B cell (primary cell): ENCODE results near the gene FGF4. TPM values are rescaled to one million over a fixed set of nuclear protein-coding genes. Genes with fewer than 3 reads are reported as not detected.

Experiments used
- ATAC-seq: fragments of 200-7000 bp; cut with Tn5 transposase; one replicate; pipeline ENCODE4 v1.10.0; 2021; ENCODE audit warnings: low read depth, mild to moderate bottlenecking, moderate number of reproducible peaks, moderate library complexity
- CTCF ChIA-PET: fragments of 350-600 bp; sonication (Branson Sonifier 250); formaldehyde crosslinking; loops from one replicate; lab custom pipeline; 2021; ENCODE audit warnings: antibody characterized with exemption, inconsistent platforms; lab: Charles Lee
- POLR2A ChIA-PET: fragments of 350-600 bp; sonication (Branson Sonifier 250); formaldehyde crosslinking; loops from one replicate; lab custom pipeline; 2021; ENCODE audit warnings: antibody characterized with exemption; lab: Charles Lee
- DNase-seq: peaks from one replicate; pipeline ENCODE4 v3.0.0; 2013
- H2AFZ ChIP-seq: 2 replicates; pipeline ENCODE4 v1.6.1; 2012; ENCODE audit warnings: mild to moderate bottlenecking, low read depth, low read length; ENCODE audit not compliant: insufficient read depth, poor library complexity, severe bottlenecking
- H3K27ac ChIP-seq, 2 donors: 1 replicate in 1 of 2; 2 replicates in 1 of 2; pipeline ENCODE4 v1.5.1; 2012 to 2013; ENCODE audit warnings: low read length in 2 of 2, mild to moderate bottlenecking in 2 of 2, moderate library complexity in 1 of 2
- H3K27me3 ChIP-seq, 4 experiments: fragments of 200-600 bp in 1 of 4; sonication (generic) in 1 of 4; replicated peaks in 1 of 4; 1 replicate in 2 of 4; 2 replicates in 2 of 4; pipeline versions ENCODE4 v1.6.1 to v1.7.0; 2013 to 2016; ENCODE audit warnings: low read length in 3 of 4, mild to moderate bottlenecking in 2 of 4, mixed read lengths in 1 of 4, moderate library complexity in 1 of 4; ENCODE audit not compliant: insufficient read depth in 4 of 4, control insufficient read depth in 3 of 4; ENCODE audit errors: control extremely low read depth in 1 of 4
- H3K36me3 ChIP-seq, 2 experiments: replicated peaks in 1 of 2; 1 replicate in 1 of 2; 2 replicates in 1 of 2; pipeline versions ENCODE4 v1.6.1 to v1.7.1; 2013; ENCODE audit warnings: low read length in 1 of 2; ENCODE audit not compliant: insufficient read depth in 2 of 2, control insufficient read depth in 1 of 2; ENCODE audit errors: control extremely low read depth in 1 of 2, extremely low read depth in 1 of 2
- H3K4me1 ChIP-seq, 2 donors: fragments of 200-600 bp in 1 of 2; sonication (generic) in 1 of 2; 1 replicate in 1 of 2; 2 replicates in 1 of 2; pipeline versions ENCODE4 v1.5.1 to v1.6.1; 2013 to 2017; ENCODE audit warnings: low read length in 2 of 2; ENCODE audit not compliant: control insufficient read depth in 2 of 2, insufficient read depth in 2 of 2
- H3K4me2 ChIP-seq: replicated peaks from 2 replicates; pipeline ENCODE3; 2012; ENCODE audit warnings: mild to moderate bottlenecking, low read depth, low read length; ENCODE audit not compliant: poor library complexity, severe bottlenecking
- H3K4me3 ChIP-seq, 5 experiments: fragments of 200-600 bp in 1 of 5; sonication (generic) in 1 of 5; 1 replicate in 3 of 5; 2 replicates in 2 of 5; pipeline versions ENCODE4 v1.5.1 to v1.7.0; 2011 to 2016; ENCODE audit warnings: low read length in 4 of 5, mild to moderate bottlenecking in 4 of 5, low read depth in 2 of 5, control low read depth in 1 of 5, moderate library complexity in 1 of 5; ENCODE audit not compliant: insufficient read depth in 1 of 5; ENCODE audit errors: control extremely low read depth in 1 of 5, extremely low read depth in 1 of 5
- H3K79me2 ChIP-seq: fragments of 200-600 bp; sonication (generic); one replicate; pipeline ENCODE4 v1.6.0; 2016; ENCODE audit warnings: low read length; ENCODE audit not compliant: control insufficient read depth, insufficient read depth
- H3K9ac ChIP-seq: fragments of 200-600 bp; sonication (generic); 2 replicates; pipeline ENCODE4 v1.6.1; 2017; ENCODE audit warnings: mild to moderate bottlenecking, low read length, moderate library complexity
- H3K9me3 ChIP-seq, 3 donors: one replicate each; pipeline versions ENCODE4 v1.6.1 to v1.7.1; 2013; ENCODE audit warnings: low read length in 2 of 3; ENCODE audit not compliant: control insufficient read depth in 2 of 3, insufficient read depth in 1 of 3; ENCODE audit errors: control extremely low read depth in 1 of 3
- H4K20me1 ChIP-seq: 2 replicates; pipeline ENCODE4 v1.6.0; 2012; ENCODE audit warnings: mild to moderate bottlenecking, low read length; ENCODE audit not compliant: insufficient read depth, control insufficient read depth, poor library complexity, severe bottlenecking
- H3K27ac Mint-ChIP-seq: one replicate; pipeline ENCODE4 v1.8.0; 2021; ENCODE audit warnings: mixed read lengths
- H3K27me3 Mint-ChIP-seq: one replicate; pipeline ENCODE4 v1.8.0; 2021; ENCODE audit warnings: mixed read lengths
- H3K4me1 Mint-ChIP-seq: one replicate; pipeline ENCODE4 v1.8.0; 2021; ENCODE audit warnings: mixed read lengths
- H3K4me3 Mint-ChIP-seq: one replicate; pipeline ENCODE4 v1.8.0; 2021; ENCODE audit warnings: mixed read lengths
- H3K9me3 Mint-ChIP-seq: one replicate; pipeline ENCODE4 v1.8.0; 2022; ENCODE audit warnings: mixed read lengths; ENCODE audit not compliant: insufficient read depth
- CTCF ChIP-seq: fragments of 200-600 bp; IDR thresholded peaks from one replicate; pipeline ENCODE4 v1.8.0; 2022; ENCODE audit warnings: antibody characterized with exemption, mild to moderate bottlenecking
- EZH2 ChIP-seq: IDR thresholded peaks from 2 replicates; pipeline ENCODE4 v1.6.1; 2012; ENCODE audit warnings: borderline replicate concordance, low read depth, mild to moderate bottlenecking, moderate library complexity, low read length; ENCODE audit not compliant: insufficient read depth, poor library complexity, severe bottlenecking
- WGBS: methylation state at CpG from one replicate; pipeline ENCODE4 v1.1.5; 2013; ENCODE audit warnings: missing lambda C conversion rate; ENCODE audit not compliant: insufficient coverage; 5-methylcytosine and 5-hydroxymethylcytosine counted together
- intact Hi-C: fragments of 100-400 bp; cut with micrococcal nuclease; formaldehyde crosslinking; loops from one replicate; pipeline ENCODE4 v1.10.0; 2022
- polyA plus RNA-seq: library from polyadenylated mRNA; depleted of rRNA; stranded (reverse); fragments of >200 nt; gene quantifications from 2 replicates; pipeline ENCODE4 v1.2.3, GENCODE V29; 2012
- total RNA-seq, 2 donors: library from RNA; stranded (reverse); fragments of 120-200 nt in 1 of 2; gene quantifications; 1 replicate in 1 of 2; 2 replicates in 1 of 2; pipeline versions ENCODE4 v1.2.3 to v1.2.4, GENCODE V29; 2013 to 2022

The FGF4 gene
- total and polyA plus RNA-seq, 2 donors (not counting 1 experiment from before 2014, with no cell fraction given): not detected

- H2AFZ ChIP-seq: no peak overlapping the region
- H3K27ac Mint-ChIP-seq: no peak overlapping the region
- no peak overlapping the region for H3K4me3 Mint-ChIP-seq
- no peak overlapping the region for H3K9ac ChIP-seq
- H3K4me1 ChIP-seq: no peaks in the 10 kb centered on the region
- intact Hi-C loops: no loop called here
- TF ChIP-seq EZH2 (no peak), CTCF (no peak)
- no peak for DNase-seq
- H3K27me3 Mint-ChIP-seq: peaks cover 31% of the 10 kb centered on the region
- WGBS: 74% methylated on average over 13 of the region's 15 CpGs
- no peaks in the 10 kb centered on the region for H3K9me3 ChIP-seq
- no peaks in the 10 kb centered on the region for H3K36me3 ChIP-seq
- POLR2A ChIA-PET: no interaction called here
- no peaks in the 10 kb centered on the region for H3K79me2 ChIP-seq
- H3K4me3 ChIP-seq: no peak overlapping the region
- ATAC-seq: no peak
- no peak overlapping the region for H3K4me2 ChIP-seq
- no peaks in the 10 kb centered on the region for H4K20me1 ChIP-seq
- no peaks in the 10 kb centered on the region for H3K4me1 Mint-ChIP-seq
- peaks cover 0 to 7% (median 0%) of the 10 kb centered on the region in 4 experiments for H3K27me3 ChIP-seq
- H3K9me3 Mint-ChIP-seq: no peaks in the 10 kb centered on the region
- no peak overlapping the region for H3K27ac ChIP-seq
- CTCF ChIA-PET: no interaction called here
Measured at GRCh38 chr11:69822676-69823494, 47.7 kb upstream of the FGF4 start.

GRCh38 chr11:69821511-69822040 lies 46.4 kb upstream of the FGF4 start:
- H3K36me3 ChIP-seq: no peaks in the 10 kb centered on the region
- no peaks in the 10 kb centered on the region for H3K4me1 Mint-ChIP-seq
- H3K9ac ChIP-seq: no peak overlapping the region
- ChIA-PET POLR2A (no interaction called here), CTCF (no interaction called here)
- ATAC-seq (no peak), DNase-seq (no peak)
- TF ChIP-seq EZH2 (no peak), CTCF (no peak)
- H3K27ac ChIP-seq: no peak overlapping the region
- H3K9me3 ChIP-seq: peaks cover 0 to 5% (median 0%) of the 10 kb centered on the region in 3 donors
- peaks cover 0 to 16% (median 0%) of the 10 kb centered on the region in 4 experiments for H3K27me3 ChIP-seq
- H4K20me1 ChIP-seq: no peaks in the 10 kb centered on the region
- H3K79me2 ChIP-seq: no peaks in the 10 kb centered on the region
- H3K4me3 ChIP-seq: no peak overlapping the region
- intact Hi-C loops: no loop called here
- H3K27me3 Mint-ChIP-seq: peaks cover 29% of the 10 kb centered on the region
- no peak overlapping the region for H3K27ac Mint-ChIP-seq
- WGBS: 77% methylated on average over 17 of the region's 17 CpGs
- H2AFZ ChIP-seq: no peak overlapping the region
- no peak overlapping the region for H3K4me2 ChIP-seq
- no peaks in the 10 kb centered on the region for H3K4me1 ChIP-seq
- no peaks in the 10 kb centered on the region for H3K9me3 Mint-ChIP-seq
- no peak overlapping the region for H3K4me3 Mint-ChIP-seq
